SU-DHL-6 (cell line): Measurements from ENCODE around the gene ARPP21.

Experiments
- CTCF ChIP-seq: fragments of 200-600 bp; sonication (generic); IDR thresholded peaks from one replicate; pipeline ENCODE4 v1.5.1; 2017; ENCODE audit warnings: antibody characterized with exemption, mild to moderate bottlenecking, low read length, moderate library complexity; ENCODE audit not compliant: insufficient read depth, poor library complexity, severe bottlenecking
- EZH2phosphoT487 ChIP-seq: fragments of 200-600 bp; sonication (generic), shearing (Covaris generic); conservative IDR thresholded peaks from 2 replicates; pipeline ENCODE4 v1.6.1; 2018; ENCODE audit warnings: mild to moderate bottlenecking, antibody characterized with exemption, low read length, moderate library complexity, mixed read lengths

- TF ChIP-seq CTCF (peak; percentile 54), EZH2phosphoT487 (no peak)
These were observed 20.4 kb downstream of the ARPP21 start for GRCh38 chr3:35659768-35660167.
